PC-3 (cell line): Measurements from ENCODE around the gene PAMR1. TPM values are rescaled to one million over a fixed set of nuclear protein-coding genes. Genes with fewer than 3 reads are reported as not detected.

Experiments
- ATAC-seq: fragments of 200-7000 bp; cut with Tn5 transposase; 2 replicates; pipeline ENCODE4 v1.9.1; 2020; ENCODE audit warnings: mild to moderate bottlenecking, moderate library complexity
- BruUV-seq: library from RNA; stranded (reverse); fragments of 400-500 nt; replicated peaks from 2 replicates; lab custom pipeline; 2021; lab: Mats Ljungman, UMichigan
- CTCF ChIA-PET: fragments of 300-600 bp; sonication (Branson Sonifier 250); formaldehyde crosslinking; loops from one replicate; lab custom pipeline; 2022; ENCODE audit warnings: antibody characterized with exemption; lab: Charles Lee
- POLR2A ChIA-PET: fragments of 300-600 bp; sonication (Branson Sonifier 250); formaldehyde crosslinking; loops from one replicate; lab custom pipeline; 2022; ENCODE audit warnings: antibody characterized with exemption; ENCODE audit not compliant: unreplicated experiment; lab: Charles Lee
- DNase-seq: peaks from one replicate; pipeline ENCODE4 v3.0.0-alpha.2; 2015
- H2AFZ ChIP-seq: fragments of 300-600 bp; sonication (generic); 2 replicates; pipeline ENCODE4 v1.6.0; 2016; ENCODE audit warnings: antibody characterized with exemption, low read length
- H3F3A ChIP-seq: fragments of 300-600 bp; sonication (generic); one replicate; pipeline ENCODE4 v1.6.0; 2017; ENCODE audit warnings: antibody characterized with exemption, low read length, control low read depth, mild to moderate bottlenecking; ENCODE audit not compliant: unreplicated experiment
- H3K27ac ChIP-seq: fragments of 300-600 bp; sonication (generic); 2 replicates; pipeline ENCODE4 v1.5.1; 2016; ENCODE audit warnings: mild to moderate bottlenecking, low read length
- H3K27me3 ChIP-seq: fragments of 300-600 bp; sonication (generic); 2 replicates; pipeline ENCODE4 v1.6.1; 2016; ENCODE audit warnings: low read length, mixed read lengths
- H3K36me3 ChIP-seq: fragments of 300-600 bp; sonication (generic); 2 replicates; pipeline ENCODE4 v1.6.1; 2016; ENCODE audit warnings: low read depth, mixed run types, low read length, mixed read lengths
- H3K4me1 ChIP-seq: fragments of 300-600 bp; sonication (generic); 2 replicates; pipeline ENCODE4 v1.5.1; 2016; ENCODE audit warnings: low read length; ENCODE audit not compliant: insufficient read depth
- H3K4me2 ChIP-seq: fragments of 300-600 bp; sonication (generic); 2 replicates; pipeline ENCODE4 v1.6.0; 2016; ENCODE audit warnings: low read length
- H3K4me3 ChIP-seq: fragments of 300-600 bp; sonication (generic); 2 replicates; pipeline ENCODE4 v1.5.1; 2016; ENCODE audit warnings: mild to moderate bottlenecking, low read length, mixed read lengths
- H3K79me2 ChIP-seq: fragments of 300-600 bp; sonication (generic); 2 replicates; pipeline ENCODE4 v1.6.1; 2017; ENCODE audit warnings: low read length, mixed read lengths
- H3K9ac ChIP-seq: fragments of 300-600 bp; sonication (generic); 2 replicates; pipeline ENCODE4 v1.6.0; 2016; ENCODE audit warnings: mild to moderate bottlenecking, low read length
- H3K9me2 ChIP-seq: fragments of 300-600 bp; sonication (generic); replicated peaks from 2 replicates; pipeline ENCODE4 v1.6.1; 2016; ENCODE audit warnings: mixed run types, low read length, mixed read lengths
- H3K9me3 ChIP-seq: fragments of 300-600 bp; sonication (generic); 2 replicates; pipeline ENCODE4 v1.6.1; 2016; ENCODE audit warnings: low read length, mixed read lengths
- H4K20me1 ChIP-seq: fragments of 300-600 bp; sonication (generic); 2 replicates; pipeline ENCODE4 v1.6.1; 2016; ENCODE audit warnings: low read length, mixed read lengths
- EZH2 ChIP-seq: fragments of 300-600 bp; sonication (generic); IDR thresholded peaks from one replicate; pipeline ENCODE4 v1.6.1; 2017; ENCODE audit warnings: antibody characterized with exemption, mild to moderate bottlenecking, low read length; ENCODE audit not compliant: unreplicated experiment
- EZH2phosphoT487 ChIP-seq: fragments of 300-600 bp; sonication (generic); IDR thresholded peaks from 2 replicates; pipeline ENCODE4 v1.6.1; 2018; ENCODE audit warnings: mild to moderate bottlenecking, antibody characterized with exemption, low read length, borderline replicate concordance
- intact Hi-C: fragments of 100-400 bp; cut with micrococcal nuclease; formaldehyde crosslinking; loops from 2 replicates; pipeline ENCODE4 v1.9.0; 2023
- total RNA-seq: library from RNA; depleted of rRNA; stranded (reverse); fragments of >200 nt; gene quantifications from 2 replicates; pipeline ENCODE4 v1.2.3, GENCODE V29; 2014
- TF ChIP-seq, protein P1 (sequence below): fragments of 300-600 bp; sonication (generic); conservative IDR thresholded peaks from 2 replicates; pipeline ENCODE4 v1.5.1; 2017; ENCODE audit warnings: antibody characterized with exemption, low read depth, mild to moderate bottlenecking, low read length

Gene PAMR1
- total RNA-seq, 1 experiment from 2014 or later: not detected

DNA sequence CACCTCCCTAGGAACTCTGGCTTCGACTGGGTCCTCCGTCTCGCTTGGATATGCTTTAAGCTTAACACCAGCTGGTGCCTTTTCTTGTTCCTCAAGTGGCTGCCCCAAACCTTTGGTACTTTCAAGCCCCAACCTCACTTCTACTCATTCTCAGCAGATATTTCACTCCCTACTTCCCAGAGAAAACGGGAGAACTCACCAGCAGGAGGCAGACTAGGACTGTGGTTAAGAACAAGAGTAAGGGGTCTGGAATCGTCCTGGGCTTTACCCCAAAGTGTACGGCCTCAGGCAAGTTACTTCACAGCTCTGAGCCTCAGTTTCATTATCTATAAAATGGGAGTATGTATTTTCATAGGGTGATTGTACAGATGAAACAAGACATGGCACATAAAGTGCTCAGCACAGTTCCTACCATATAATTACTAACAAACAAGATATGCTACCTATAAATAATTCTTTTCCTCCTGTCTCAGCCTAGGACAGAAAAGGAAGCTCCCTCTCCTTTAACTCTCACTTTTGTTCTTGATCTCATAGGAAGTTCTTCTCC, 37.8 kb downstream of the PAMR1 start:
- ChIA-PET CTCF (interaction anchor here (0.6 to 1.3 kb wide), 5 partner anchors 128 to 662 kb away, joined by 3 to 15 read pairs (median 3); partner anchors contain the start of gene TRIM44), POLR2A (interaction anchor here (0.6 kb wide), 1 partner anchor 39 kb away, joined by 9 read pairs; no protein-coding TSS in a partner anchor)
- Histone ChIP-seq H4K20me1 (no peaks in the 10 kb centered on the region), H3K4me1 (peaks cover 32% of the 10 kb centered on the region), H3K27ac (no peak overlapping the region), H3K9me2 (no peaks in the 10 kb centered on the region), H2AFZ (no peak overlapping the region), H3K4me2 (no peak overlapping the region), H3K79me2 (no peaks in the 10 kb centered on the region), H3K9me3 (peaks cover 8% of the 10 kb centered on the region; the same call in 1 of the 2 replicates), H3F3A (peaks cover 7% of the 10 kb centered on the region), H3K27me3 (no peaks in the 10 kb centered on the region), H3K9ac (no peak overlapping the region), H3K36me3 (no peaks in the 10 kb centered on the region), H3K4me3 (no peak overlapping the region)
- DNase-seq (peak; percentile 69), ATAC-seq (no peak)
- intact Hi-C loops: loop anchor here (2.0 to 10.0 kb wide), 6 partner anchors 307 to 780 kb away; no protein-coding TSS in a partner anchor
- TF ChIP-seq, protein P1, sequence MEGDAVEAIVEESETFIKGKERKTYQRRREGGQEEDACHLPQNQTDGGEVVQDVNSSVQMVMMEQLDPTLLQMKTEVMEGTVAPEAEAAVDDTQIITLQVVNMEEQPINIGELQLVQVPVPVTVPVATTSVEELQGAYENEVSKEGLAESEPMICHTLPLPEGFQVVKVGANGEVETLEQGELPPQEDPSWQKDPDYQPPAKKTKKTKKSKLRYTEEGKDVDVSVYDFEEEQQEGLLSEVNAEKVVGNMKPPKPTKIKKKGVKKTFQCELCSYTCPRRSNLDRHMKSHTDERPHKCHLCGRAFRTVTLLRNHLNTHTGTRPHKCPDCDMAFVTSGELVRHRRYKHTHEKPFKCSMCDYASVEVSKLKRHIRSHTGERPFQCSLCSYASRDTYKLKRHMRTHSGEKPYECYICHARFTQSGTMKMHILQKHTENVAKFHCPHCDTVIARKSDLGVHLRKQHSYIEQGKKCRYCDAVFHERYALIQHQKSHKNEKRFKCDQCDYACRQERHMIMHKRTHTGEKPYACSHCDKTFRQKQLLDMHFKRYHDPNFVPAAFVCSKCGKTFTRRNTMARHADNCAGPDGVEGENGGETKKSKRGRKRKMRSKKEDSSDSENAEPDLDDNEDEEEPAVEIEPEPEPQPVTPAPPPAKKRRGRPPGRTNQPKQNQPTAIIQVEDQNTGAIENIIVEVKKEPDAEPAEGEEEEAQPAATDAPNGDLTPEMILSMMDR: peak; percentile 82
- TF ChIP-seq EZH2: no peak
- TF ChIP-seq EZH2phosphoT487: no peak
- no TSS peak for BruUV-seq

DNA sequence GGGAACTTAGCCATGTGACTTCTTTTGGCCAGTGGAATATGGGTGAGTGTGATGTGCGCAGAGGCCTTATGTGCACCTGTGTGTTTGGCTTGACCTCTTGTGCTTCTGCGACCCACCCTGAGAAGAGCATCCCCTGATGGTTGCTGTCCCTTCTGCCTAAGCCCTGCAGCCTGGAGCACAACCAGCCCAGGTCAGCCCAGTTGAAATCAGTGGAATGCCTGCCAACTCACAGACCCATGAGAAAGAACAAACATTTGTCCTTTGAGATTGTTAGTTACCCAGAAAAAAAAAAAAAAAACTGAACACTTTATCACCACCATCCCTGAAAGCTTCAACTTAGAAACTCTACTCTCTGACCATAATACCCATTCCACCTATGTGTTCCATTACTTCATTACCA, 38.5 kb downstream of the PAMR1 start:
- H3K79me2 ChIP-seq: no peaks in the 10 kb centered on the region
- no peaks in the 10 kb centered on the region for H4K20me1 ChIP-seq
- peaks cover 9% of the 10 kb centered on the region; the same call in 1 of the 2 replicates for H3K9me3 ChIP-seq
- no peak overlapping the region for H3K4me2 ChIP-seq
- peaks cover 7% of the 10 kb centered on the region for H3F3A ChIP-seq
- DNase-seq: no peak
- H3K4me3 ChIP-seq: no peak overlapping the region
- no peaks in the 10 kb centered on the region for H3K36me3 ChIP-seq
- POLR2A ChIA-PET: interaction anchor here (0.6 kb wide), 1 partner anchor 38 kb away, joined by 9 read pairs; no protein-coding TSS in a partner anchor
- intact Hi-C loops: loop anchor here (2.0 to 10.0 kb wide), 6 partner anchors 308 to 780 kb away; no protein-coding TSS in a partner anchor
- peaks cover 31% of the 10 kb centered on the region for H3K4me1 ChIP-seq
- no peak for ATAC-seq
- no peak for TF ChIP-seq EZH2
- BruUV-seq: no TSS peak
- no peak overlapping the region for H3K9ac ChIP-seq
- H3K27ac ChIP-seq: no peak overlapping the region
- H3K9me2 ChIP-seq: no peaks in the 10 kb centered on the region
- CTCF ChIA-PET: no interaction called here
- H3K27me3 ChIP-seq: no peaks in the 10 kb centered on the region
- no peak overlapping the region for H2AFZ ChIP-seq

DNA sequence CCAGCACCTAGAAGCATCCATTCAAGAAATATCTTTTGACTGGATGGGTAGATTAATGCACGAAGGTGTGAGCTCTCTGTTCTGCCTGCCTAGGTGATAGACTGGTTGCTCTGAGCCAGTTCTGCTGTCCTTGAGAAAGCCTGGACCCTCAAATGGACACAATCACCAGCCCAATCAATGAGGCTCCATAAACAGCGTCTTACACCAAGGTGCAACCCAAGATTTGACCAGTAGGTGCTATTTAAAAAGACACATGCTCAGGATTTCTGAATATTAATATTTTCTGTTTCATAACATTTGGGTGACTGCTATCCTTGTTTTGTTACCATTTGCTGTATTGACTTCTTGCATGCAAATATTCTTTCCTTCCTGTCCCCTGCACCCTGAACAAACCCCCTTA, 39.0 kb downstream of the PAMR1 start:
- H3K9ac ChIP-seq: no peak overlapping the region
- H3K4me1 ChIP-seq: peaks cover 26% of the 10 kb centered on the region
- CTCF ChIA-PET: no interaction called here
- no peaks in the 10 kb centered on the region for H3K36me3 ChIP-seq
- DNase-seq (peak; percentile 25), ATAC-seq (no peak)
- peaks cover 7% of the 10 kb centered on the region for H3F3A ChIP-seq
- no peaks in the 10 kb centered on the region for H3K27me3 ChIP-seq
- H4K20me1 ChIP-seq: no peaks in the 10 kb centered on the region
- TF ChIP-seq EZH2 (no peak), EZH2phosphoT487 (no peak)
- TF ChIP-seq, protein P1: no peak
- peaks cover 9% of the 10 kb centered on the region; the same call in 1 of the 2 replicates for H3K9me3 ChIP-seq
- H3K79me2 ChIP-seq: no peaks in the 10 kb centered on the region
- H3K27ac ChIP-seq: no peak overlapping the region
- no peak overlapping the region for H3K4me2 ChIP-seq
- no peaks in the 10 kb centered on the region for H3K9me2 ChIP-seq
- H3K4me3 ChIP-seq: no peak overlapping the region
- intact Hi-C loops: loop anchor here (2.0 to 10.0 kb wide), 6 partner anchors 308 to 781 kb away; no protein-coding TSS in a partner anchor
- BruUV-seq: no TSS peak
- POLR2A ChIA-PET: no interaction called here
- no peak overlapping the region for H2AFZ ChIP-seq
